Midbrain (tissue), 1 donor: ENCODE measurements around the gene LPIN2.

ENCODE experiments used
- DNase-seq: peaks from one replicate; lab custom pipeline; 2025; lab: John Stamatoyannopoulos, UW

The LPIN2 gene

DNA sequence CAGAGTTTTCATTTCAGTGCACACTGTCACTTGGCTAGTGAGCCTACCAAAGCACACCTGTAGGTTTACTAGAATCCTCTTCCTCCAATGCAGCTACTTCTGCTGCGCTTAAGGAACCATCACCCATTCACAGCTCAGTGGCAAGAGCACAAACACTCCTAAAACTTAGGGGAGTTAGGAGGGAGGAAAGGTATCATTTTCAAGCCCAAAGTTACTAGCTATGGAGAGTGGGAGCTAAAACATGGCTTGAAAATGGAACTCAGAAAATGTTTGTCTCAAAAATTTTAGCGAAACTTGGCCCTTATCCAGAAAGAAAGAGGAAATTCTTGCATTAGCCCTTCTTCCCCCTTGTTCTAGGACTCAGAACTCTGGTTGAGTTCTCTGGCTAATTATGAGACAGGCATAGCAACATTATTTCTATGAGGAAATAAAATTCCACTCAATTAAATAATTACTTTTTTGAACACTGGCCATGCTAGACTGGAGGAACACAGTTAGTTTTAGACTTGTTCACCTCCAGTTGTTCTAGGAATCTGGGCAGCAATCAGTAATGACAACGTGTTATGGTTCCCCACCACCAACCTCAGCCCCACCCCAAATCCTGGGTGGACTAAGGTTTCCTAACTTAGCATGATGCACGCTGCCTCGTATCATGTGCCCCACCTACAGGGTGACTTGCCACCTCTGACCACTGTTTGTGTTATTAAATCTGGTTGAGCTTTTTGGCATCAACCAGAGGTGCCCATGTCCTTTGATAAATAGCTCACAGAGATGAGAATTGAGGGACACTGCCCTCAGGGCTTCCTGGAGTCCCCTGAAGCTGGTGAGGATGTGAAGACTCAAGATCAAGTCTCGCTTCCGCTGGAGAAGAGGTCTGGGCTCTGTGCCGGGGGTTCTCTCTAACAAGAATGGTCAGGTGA is 32.8 kb downstream of the LPIN2 start:
- DNase-seq = no peak

- no peak for DNase-seq
Measured at GRCh38 chr18:2979129-2979528, 33.8 kb downstream of the LPIN2 start.

DNA sequence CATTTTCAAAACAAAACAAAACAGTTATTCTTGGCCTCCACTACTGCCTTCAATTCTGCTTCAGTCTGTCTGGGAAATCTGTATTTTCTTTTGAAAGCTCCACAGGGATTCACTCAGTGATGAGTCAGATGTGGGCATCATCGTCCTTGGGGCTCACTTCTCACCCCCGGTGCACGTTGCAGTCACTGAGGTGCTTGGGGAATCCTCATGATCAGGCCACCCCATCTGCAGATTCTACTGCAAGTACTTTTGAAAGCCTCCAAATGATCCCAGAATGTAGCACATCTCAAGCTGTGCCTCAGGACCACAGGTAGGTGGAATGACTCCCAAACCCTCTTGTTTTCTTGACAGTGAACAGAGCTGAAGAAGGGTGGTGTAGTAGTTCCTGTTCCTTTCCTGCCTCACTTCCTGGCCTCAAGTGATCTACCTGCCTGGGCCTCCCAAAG is 34.3 kb downstream of the LPIN2 start:
- no peak for DNase-seq

DNA sequence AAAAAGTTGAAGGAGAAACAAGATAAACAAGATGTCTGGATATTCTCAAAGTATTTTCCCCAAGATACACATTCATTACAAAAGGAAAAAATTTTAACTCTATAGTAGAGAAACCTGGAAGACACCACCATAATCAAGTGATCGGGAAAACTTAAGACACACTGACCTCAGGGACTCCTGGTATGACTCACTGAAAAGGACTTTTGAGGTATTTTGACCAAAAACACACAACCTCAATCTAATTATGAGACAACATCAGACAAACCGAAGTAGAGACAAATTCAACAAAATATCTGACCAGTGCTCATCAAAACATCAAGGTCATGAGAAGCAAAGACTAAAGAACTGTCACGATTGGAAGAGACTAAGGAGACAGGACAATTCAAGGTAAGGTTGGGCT is 34.7 kb downstream of the LPIN2 start:
- no peak for DNase-seq

GRCh38 chr18:2976218-2977132 is 36.5 kb downstream of the LPIN2 start:
- DNase-seq = no peak

- DNase-seq = no peak
Measured at GRCh38 chr18:2974731-2975130, 38.2 kb downstream of the LPIN2 start.

- no peak for DNase-seq
Measured at GRCh38 chr18:2971741-2972552, 41.0 kb downstream of the LPIN2 start.

- peak; percentile 28 for DNase-seq
Measured at GRCh38 chr18:2970772-2971659, 41.9 kb downstream of the LPIN2 start.

DNA sequence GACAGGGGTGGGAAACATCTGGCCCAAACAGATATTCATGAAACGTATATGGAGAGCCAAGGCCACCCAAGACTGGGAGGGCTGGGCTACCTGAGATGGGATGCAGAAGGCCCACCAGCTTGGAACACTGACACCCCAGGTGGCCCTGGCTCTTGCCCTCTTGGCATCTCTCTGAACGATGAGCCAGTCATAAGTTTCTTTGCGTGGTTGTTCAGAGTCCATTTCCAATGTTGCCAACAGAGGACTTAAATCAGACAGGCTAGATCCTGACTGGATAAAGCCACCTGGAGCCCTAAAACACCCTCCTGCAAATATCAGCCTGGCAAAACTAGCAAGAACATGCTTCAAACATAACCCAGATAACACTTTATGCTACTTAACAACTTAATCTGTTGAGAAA is 42.6 kb downstream of the LPIN2 start:
- no peak for DNase-seq

- no peak for DNase-seq
Measured at GRCh38 chr18:2969695-2970094, 43.2 kb downstream of the LPIN2 start.

DNA sequence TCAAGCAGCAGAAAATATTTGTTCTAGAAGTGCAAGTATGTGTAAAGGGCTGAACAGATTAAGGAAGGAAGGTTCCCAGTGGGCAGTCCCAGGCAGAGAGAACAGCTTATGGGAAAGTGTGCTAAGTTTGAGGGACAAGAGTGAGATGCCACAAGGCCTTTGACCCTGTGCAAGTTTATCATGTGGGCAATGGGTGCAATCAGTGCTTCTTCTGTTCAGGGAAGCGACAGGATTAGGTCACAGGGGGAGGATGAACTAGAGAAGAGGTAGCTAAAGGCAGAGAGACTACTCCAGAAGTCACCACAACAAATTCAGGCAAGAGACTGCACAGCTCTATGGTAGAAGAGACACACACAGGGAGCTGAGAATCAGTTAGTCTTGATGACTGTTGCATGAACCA is 44.3 kb downstream of the LPIN2 start:
- no peak for DNase-seq

- DNase-seq = no peak
Measured at GRCh38 chr18:2967820-2968219, 45.1 kb downstream of the LPIN2 start.

DNA sequence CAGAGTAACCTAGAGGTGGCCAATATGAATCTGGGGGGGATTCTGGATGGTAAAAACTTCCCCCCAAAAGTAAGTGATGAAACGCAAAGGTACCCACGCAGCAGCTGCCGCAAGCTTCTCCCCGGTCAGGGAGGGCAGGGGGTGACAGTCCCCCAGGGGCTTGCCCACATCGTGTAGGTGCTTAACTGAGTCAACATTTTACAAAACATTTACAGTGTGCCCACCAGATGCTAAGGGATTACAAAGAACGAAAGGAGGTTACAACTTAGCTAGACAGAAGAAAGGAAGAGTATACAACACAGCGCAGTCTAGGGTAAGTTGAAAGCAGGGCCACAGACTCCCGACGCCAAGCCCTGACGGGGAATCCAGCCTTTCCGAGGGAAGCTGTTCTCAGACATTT is 45.6 kb downstream of the LPIN2 start:
- no peak for DNase-seq

- DNase-seq = no peak
Measured at GRCh38 chr18:2966560-2966959, 46.4 kb downstream of the LPIN2 start.

DNA sequence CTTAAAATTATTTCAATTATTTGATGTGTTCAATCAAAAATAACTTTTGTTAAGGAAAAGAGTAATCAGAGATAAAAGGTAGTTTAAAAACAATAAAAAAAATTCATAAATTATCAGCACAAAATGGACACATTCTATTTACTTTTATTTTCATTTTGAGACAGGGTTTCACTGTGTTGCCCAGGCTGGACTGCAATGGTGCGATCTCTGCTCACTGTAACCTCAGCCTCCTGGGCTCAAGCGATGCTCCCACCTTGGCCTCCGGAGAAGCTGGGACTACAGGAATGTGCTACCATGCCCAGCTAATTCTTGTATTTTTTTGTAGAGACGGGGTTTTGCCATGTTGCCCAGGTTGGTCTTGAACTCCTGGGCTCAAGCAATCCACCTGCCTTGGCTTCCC is 47.1 kb downstream of the LPIN2 start:
- DNase-seq = no peak

DNA sequence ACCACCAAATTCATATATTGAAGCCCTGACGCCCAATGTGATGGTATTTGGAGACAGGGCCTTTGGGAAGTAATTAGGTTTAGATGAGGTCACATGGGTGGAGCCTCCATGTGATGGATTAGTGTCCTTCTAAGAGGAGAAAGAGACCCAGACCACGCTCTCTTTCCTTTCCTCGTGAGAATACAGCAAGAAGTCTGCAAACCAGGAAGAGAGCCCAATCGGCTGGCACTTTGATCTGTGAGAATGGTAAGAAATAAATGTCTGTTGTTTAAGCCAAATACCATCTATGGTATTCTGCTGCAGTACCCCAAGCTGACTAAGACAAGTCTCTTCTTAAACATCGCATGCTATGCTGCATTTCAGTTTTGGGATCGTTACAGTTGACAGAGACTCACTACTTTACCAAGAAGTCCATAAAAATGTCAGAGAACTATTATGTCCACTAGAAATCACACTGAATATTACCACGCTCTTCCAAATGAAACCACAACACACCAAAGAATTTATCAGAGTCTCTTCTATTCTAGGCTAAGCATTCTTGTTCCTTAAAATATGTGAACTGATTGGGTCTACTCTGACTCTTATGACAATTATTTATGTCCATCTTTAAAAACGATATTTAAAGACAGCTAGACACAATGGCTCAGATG is 48.5 kb downstream of the LPIN2 start:
- DNase-seq = no peak
